K562 (cell line): Measurements from ENCODE around the gene NIFK. TPM values are rescaled to one million over a fixed set of nuclear protein-coding genes. Genes with fewer than 3 reads are reported as not detected.
A peak's percentile ranks its signal among the peaks of the same experiment; 100 is the strongest.

Experiments
- ATF4 ChIP-seq: fragments of 450-650 bp; formaldehyde crosslinking; IDR thresholded peaks from 2 replicates; pipeline ENCODE4 v1.4.0; 2022; ENCODE audit warnings: mild to moderate bottlenecking, moderate library complexity
- CBX8 ChIP-seq: fragments of 200-600 bp; sonication (generic); IDR thresholded peaks from 2 replicates; pipeline ENCODE4 v1.6.1; 2012; ENCODE audit warnings: borderline replicate concordance, mixed run types, low read depth, mild to moderate bottlenecking, moderate library complexity, mixed read lengths, low read length, control low read depth, inconsistent platforms; ENCODE audit not compliant: poor library complexity, severe bottlenecking; ENCODE audit errors: extremely low read depth
- CXXC5 ChIP-seq: fragments of 250-450 bp; sonication (Bioruptor Pico); IDR thresholded peaks from 2 replicates; pipeline ENCODE4 v1.8.0; 2022; ENCODE audit warnings: inconsistent platforms, mild to moderate bottlenecking, moderate library complexity
- GATAD2B ChIP-seq: fragments of 450-650 bp; IDR thresholded peaks from 2 replicates; pipeline ENCODE4 v1.6.1; 2017; ENCODE audit warnings: mild to moderate bottlenecking, borderline replicate concordance
- GTF2A2 ChIP-seq: IDR thresholded peaks from 2 replicates; pipeline ENCODE4 v1.6.1; 2016; ENCODE audit warnings: mild to moderate bottlenecking, missing genetic modification characterization, missing compliant biosample characterization
- HDAC1 ChIP-seq, 2 experiments: fragments of 450-650 bp; IDR thresholded peaks; 2 replicates each; pipeline ENCODE4 v1.6.1; 2016 to 2017; ENCODE audit warnings: inconsistent platforms in 1 of 2, mild to moderate bottlenecking in 1 of 2, moderate library complexity in 1 of 2
- KDM4B ChIP-seq, 2 experiments: fragments of 450-650 bp in 1 of 2; sonication (generic) in 1 of 2; IDR thresholded peaks; 2 replicates each; pipeline ENCODE4 v1.6.1; 2016 to 2017; ENCODE audit warnings: borderline replicate concordance in 2 of 2, antibody characterized with exemption in 1 of 2, low read depth in 1 of 2, mild to moderate bottlenecking in 1 of 2
- L3MBTL2 ChIP-seq: fragments of 450-650 bp; IDR thresholded peaks from 2 replicates; pipeline ENCODE4 v1.6.1; 2016; ENCODE audit warnings: mild to moderate bottlenecking, moderate library complexity
- MAX ChIP-seq: sonication (generic); formaldehyde crosslinking; IDR thresholded peaks from 2 replicates; pipeline ENCODE4 v1.9.0; 2022; ENCODE audit warnings: mild to moderate bottlenecking, missing genetic modification reagents
- RCOR1 ChIP-seq, 2 experiments: IDR thresholded peaks; 2 replicates each; pipeline ENCODE4 v1.6.1; 2012; ENCODE audit warnings: low read depth in 2 of 2, low read length in 2 of 2, borderline replicate concordance in 1 of 2, improper control_type of control experiment in 1 of 2
- RHOXF2B ChIP-seq: fragments of 250-450 bp; sonication (Bioruptor Pico); conservative IDR thresholded peaks from 2 replicates; pipeline ENCODE4 v1.5.1; 2021
- SETDB1 ChIP-seq: IDR thresholded peaks from one replicate; pipeline ENCODE4 v1.6.1; 2012; ENCODE audit warnings: low read length, control low read depth, inconsistent platforms
- USF2 ChIP-seq: sonication (generic); formaldehyde crosslinking; IDR thresholded peaks from 2 replicates; pipeline ENCODE4 v1.5.0; 2020; ENCODE audit warnings: missing genetic modification reagents
- YBX1 ChIP-seq: fragments of 450-650 bp; IDR thresholded peaks from 2 replicates; pipeline ENCODE4 v1.7.1; 2016; ENCODE audit warnings: mild to moderate bottlenecking
- ZBTB26 ChIP-seq: fragments of 450-650 bp; formaldehyde crosslinking; IDR thresholded peaks from 2 replicates; pipeline ENCODE4 v1.4.0; 2022; ENCODE audit warnings: missing genetic modification characterization
- ZC3H4 ChIP-seq: sonication (generic); formaldehyde crosslinking; IDR thresholded peaks from 2 replicates; pipeline ENCODE4 v1.9.0; 2021; ENCODE audit warnings: missing genetic modification reagents, borderline replicate concordance
- polyA plus RNA-seq, 8 experiments: library from polyadenylated mRNA; depleted of rRNA in 4 of 8; stranded (reverse) in 5 of 8; unstranded in 3 of 8; fragments of >200 nt; fragmentation: Nextera tagmentation in 2 of 8; fragmentation: Illumina TruSeq in 1 of 8; extraction: Ambion mirVana in 2 of 8; extraction: Trizol in 1 of 8; gene quantifications; 2 replicates each; pipeline versions ENCODE4 v1.2.1 to v1.2.3, GENCODE V29; 2011 to 2014; ENCODE audit warnings: inconsistent platforms in 1 of 8, missing spikeins in 1 of 8
- total RNA-seq, 7 experiments: library from RNA; depleted of rRNA in 6 of 7; stranded (reverse); fragments of >200 nt in 6 of 7; fragmentation: Illumina TruSeq in 2 of 7; extraction: Trizol in 2 of 7; gene quantifications; 2 replicates each; pipeline versions ENCODE4 v1.2.1 to v1.2.3, GENCODE V29; 2011 to 2021; ENCODE audit warnings: low replicate concordance in 1 of 7
- TF ChIP-seq, protein P1 (sequence below): IDR thresholded peaks from 2 replicates; pipeline ENCODE4 v1.6.1; 2011; ENCODE audit warnings: borderline replicate concordance, low read depth, mild to moderate bottlenecking, moderate library complexity, low read length; ENCODE audit not compliant: insufficient read depth, poor library complexity, severe bottlenecking
- TF ChIP-seq, protein P2 (sequence below): fragments of 250-450 bp; sonication (Bioruptor Pico); IDR thresholded peaks from 2 replicates; pipeline ENCODE4 v1.4.0; 2020; ENCODE audit warnings: mild to moderate bottlenecking

NIFK gene
- total and polyA plus RNA-seq, 9 of the 15 experiments (the other 6 are each of a cell fraction or from before 2014, with no cell fraction given), result 60.2 to 426 (median 183) TPM

DNA sequence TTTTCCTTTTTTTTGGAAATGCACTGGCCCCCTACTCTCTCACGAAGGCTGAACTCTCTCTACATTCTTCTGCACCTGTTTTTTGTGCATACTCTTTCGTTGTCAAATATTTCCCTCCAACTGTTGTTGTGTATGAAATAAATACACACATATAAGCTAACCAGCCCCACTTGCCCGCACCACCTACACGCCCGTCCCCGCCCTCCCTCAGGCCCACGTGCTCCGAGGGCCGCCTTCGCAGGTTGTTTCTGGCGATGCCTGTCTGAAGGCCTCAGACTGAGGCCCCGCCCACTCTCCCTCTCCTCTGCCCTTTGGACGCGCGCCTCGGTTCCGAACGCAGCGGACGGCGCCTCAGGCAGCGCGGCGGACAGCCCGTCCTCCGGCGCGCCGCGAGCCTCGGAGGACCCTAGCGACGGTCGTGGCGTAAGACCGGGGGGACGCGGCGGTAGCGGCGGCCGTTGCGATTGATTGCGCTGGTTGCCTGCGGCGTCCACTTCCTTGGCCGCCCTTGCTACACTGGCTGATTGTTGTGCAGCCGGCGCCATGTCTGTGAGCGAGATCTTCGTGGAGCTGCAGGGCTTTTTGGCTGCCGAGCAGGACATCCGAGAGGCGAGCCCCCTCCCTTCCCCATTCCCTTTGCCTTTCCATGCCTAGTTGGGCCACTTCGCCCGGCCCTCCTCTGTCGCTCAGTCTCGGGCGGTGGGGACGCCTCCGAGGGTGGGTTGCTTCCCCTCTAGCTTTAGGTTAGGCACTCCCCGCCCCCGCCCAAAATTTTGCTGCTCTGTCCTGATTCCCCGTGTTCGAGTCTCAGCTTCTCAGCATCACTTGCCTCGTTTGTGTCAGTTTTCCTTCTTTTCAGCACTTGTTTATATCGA is 18.8 kb upstream of the NIFK start, which contains the start of gene TSN (continued):
- TF ChIP-seq CBX8, result no peak
- TF ChIP-seq YBX1, result no peak
- peak; percentile 83 for TF ChIP-seq L3MBTL2
- peak in 1 of 2 experiments; percentile 96; a peak in 2 of 4 replicates for TF ChIP-seq HDAC1 (IDR thresholded peaks at IDR 0.05)
- peak; percentile 99 for TF ChIP-seq MAX (CRISPR knock-in tag)
- peak; percentile 96 for TF ChIP-seq CXXC5 (CRISPR knock-in tag)
- no peak for TF ChIP-seq RHOXF2B (CRISPR knock-in tag)
- TF ChIP-seq, protein P1, sequence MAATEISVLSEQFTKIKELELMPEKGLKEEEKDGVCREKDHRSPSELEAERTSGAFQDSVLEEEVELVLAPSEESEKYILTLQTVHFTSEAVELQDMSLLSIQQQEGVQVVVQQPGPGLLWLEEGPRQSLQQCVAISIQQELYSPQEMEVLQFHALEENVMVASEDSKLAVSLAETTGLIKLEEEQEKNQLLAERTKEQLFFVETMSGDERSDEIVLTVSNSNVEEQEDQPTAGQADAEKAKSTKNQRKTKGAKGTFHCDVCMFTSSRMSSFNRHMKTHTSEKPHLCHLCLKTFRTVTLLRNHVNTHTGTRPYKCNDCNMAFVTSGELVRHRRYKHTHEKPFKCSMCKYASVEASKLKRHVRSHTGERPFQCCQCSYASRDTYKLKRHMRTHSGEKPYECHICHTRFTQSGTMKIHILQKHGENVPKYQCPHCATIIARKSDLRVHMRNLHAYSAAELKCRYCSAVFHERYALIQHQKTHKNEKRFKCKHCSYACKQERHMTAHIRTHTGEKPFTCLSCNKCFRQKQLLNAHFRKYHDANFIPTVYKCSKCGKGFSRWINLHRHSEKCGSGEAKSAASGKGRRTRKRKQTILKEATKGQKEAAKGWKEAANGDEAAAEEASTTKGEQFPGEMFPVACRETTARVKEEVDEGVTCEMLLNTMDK, result no peak
- TF ChIP-seq GATAD2B, result no peak
- no peak for TF ChIP-seq RCOR1 (IDR thresholded peaks at IDR 0.05; ENCODE audit: borderline replicate concordance in 1 of 2, low read depth in 2 of 2, low read length in 2 of 2)
- no peak for TF ChIP-seq ZBTB26 (CRISPR knock-in tag)
- TF ChIP-seq, protein P2, sequence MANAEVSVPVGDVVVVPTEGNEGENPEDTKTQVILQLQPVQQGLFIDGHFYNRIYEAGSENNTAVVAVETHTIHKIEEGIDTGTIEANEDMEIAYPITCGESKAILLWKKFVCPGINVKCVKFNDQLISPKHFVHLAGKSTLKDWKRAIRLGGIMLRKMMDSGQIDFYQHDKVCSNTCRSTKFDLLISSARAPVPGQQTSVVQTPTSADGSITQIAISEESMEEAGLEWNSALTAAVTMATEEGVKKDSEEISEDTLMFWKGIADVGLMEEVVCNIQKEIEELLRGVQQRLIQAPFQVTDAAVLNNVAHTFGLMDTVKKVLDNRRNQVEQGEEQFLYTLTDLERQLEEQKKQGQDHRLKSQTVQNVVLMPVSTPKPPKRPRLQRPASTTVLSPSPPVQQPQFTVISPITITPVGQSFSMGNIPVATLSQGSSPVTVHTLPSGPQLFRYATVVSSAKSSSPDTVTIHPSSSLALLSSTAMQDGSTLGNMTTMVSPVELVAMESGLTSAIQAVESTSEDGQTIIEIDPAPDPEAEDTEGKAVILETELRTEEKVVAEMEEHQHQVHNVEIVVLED (CRISPR knock-in tag), result peak; percentile 92
- TF ChIP-seq ZC3H4 (CRISPR knock-in tag), result no peak
- TF ChIP-seq SETDB1, result no peak
- TF ChIP-seq GTF2A2 (tag), result no peak
- TF ChIP-seq KDM4B (IDR thresholded peaks at IDR 0.05; ENCODE audit: borderline replicate concordance in 2 of 2, low read depth in 1 of 2), result peak in 1 of 2 experiments; percentile 83; a peak in 1 of 4 replicates
- TF ChIP-seq ATF4 (CRISPR knock-in tag), result peak; percentile 82
- TF ChIP-seq USF2 (CRISPR knock-in tag), result peak; percentile 93
